SU-DHL-6 (cell line): Measurements from ENCODE around the gene ARHGAP26.

Source experiments
- H2AFZ ChIP-seq: fragments of 200-600 bp; sonication (generic); 2 replicates; pipeline ENCODE4 v1.6.1; 2014; ENCODE audit warnings: low read depth, mild to moderate bottlenecking, moderate library complexity, mixed read lengths, antibody characterized with exemption, low read length; ENCODE audit not compliant: severe bottlenecking
- H3F3A ChIP-seq: fragments of 200-600 bp; shearing (Covaris generic); 2 replicates; pipeline ENCODE4 v1.6.0; 2016; ENCODE audit warnings: antibody characterized with exemption, mild to moderate bottlenecking; ENCODE audit not compliant: insufficient read depth
- H3K27ac ChIP-seq: fragments of 200-600 bp; sonication (generic); 2 replicates; pipeline ENCODE4 v1.5.1; 2016; ENCODE audit warnings: low read depth, mild to moderate bottlenecking, low read length, moderate library complexity, mixed read lengths
- H3K27me3 ChIP-seq: fragments of 200-600 bp; sonication (generic), shearing (Covaris generic); 2 replicates; pipeline ENCODE4 v1.6.0; 2014; ENCODE audit warnings: mild to moderate bottlenecking, low read length
- H3K36me3 ChIP-seq: fragments of 200-600 bp; sonication (generic); 2 replicates; pipeline ENCODE4 v1.6.1; 2014; ENCODE audit warnings: mild to moderate bottlenecking, low read length, mixed read lengths
- H3K4me2 ChIP-seq: fragments of 300-600, 200-600 bp; shearing (Covaris generic), sonication (generic); 2 replicates; pipeline ENCODE4 v1.6.0; 2014; ENCODE audit warnings: low read length, low read depth, mild to moderate bottlenecking; ENCODE audit not compliant: poor library complexity, severe bottlenecking
- H3K4me3 ChIP-seq: fragments of 200-600 bp; sonication (generic); 2 replicates; pipeline ENCODE4 v1.5.1; 2014; ENCODE audit warnings: antibody characterized with exemption, low read length, mild to moderate bottlenecking, mixed read lengths; ENCODE audit not compliant: insufficient read depth, poor library complexity, severe bottlenecking
- H3K79me2 ChIP-seq: fragments of 200-600 bp; sonication (generic); 2 replicates; pipeline ENCODE4 v1.6.1; 2014; ENCODE audit warnings: mild to moderate bottlenecking, low read length, moderate library complexity; ENCODE audit not compliant: insufficient read depth
- H3K9ac ChIP-seq: fragments of 200-600 bp; sonication (generic); 2 replicates; pipeline ENCODE4 v1.7.0; 2014; ENCODE audit warnings: mild to moderate bottlenecking, low read length
- H3K9me2 ChIP-seq: fragments of 200-600 bp; sonication (generic); replicated peaks from 2 replicates; pipeline ENCODE4 v1.6.1; 2014; ENCODE audit warnings: low read length; ENCODE audit not compliant: insufficient read depth
- H3K9me3 ChIP-seq: fragments of 200-600 bp; sonication (generic); 2 replicates; pipeline ENCODE4 v1.6.1; 2014; ENCODE audit warnings: low read length, mixed read lengths; ENCODE audit not compliant: insufficient read depth
- H4K20me1 ChIP-seq: fragments of 200-600 bp; sonication (generic); 2 replicates; pipeline ENCODE4 v1.6.1; 2014; ENCODE audit warnings: low read depth, mild to moderate bottlenecking, antibody characterized with exemption, low read length, moderate library complexity, mixed read lengths
- EZH2phosphoT487 ChIP-seq: fragments of 200-600 bp; sonication (generic), shearing (Covaris generic); conservative IDR thresholded peaks from 2 replicates; pipeline ENCODE4 v1.6.1; 2018; ENCODE audit warnings: mild to moderate bottlenecking, antibody characterized with exemption, low read length, moderate library complexity, mixed read lengths
- TF ChIP-seq, protein P1 (sequence below): fragments of 200-600 bp; sonication (generic); IDR thresholded peaks from one replicate; pipeline ENCODE4 v1.5.1; 2017; ENCODE audit warnings: antibody characterized with exemption, mild to moderate bottlenecking, low read length, moderate library complexity; ENCODE audit not compliant: insufficient read depth, poor library complexity, severe bottlenecking

Gene ARHGAP26

GRCh38 chr5:142821034-142821732, 51.0 kb downstream of the ARHGAP26 start:
- TF ChIP-seq EZH2phosphoT487, result no peak
- TF ChIP-seq, protein P1, sequence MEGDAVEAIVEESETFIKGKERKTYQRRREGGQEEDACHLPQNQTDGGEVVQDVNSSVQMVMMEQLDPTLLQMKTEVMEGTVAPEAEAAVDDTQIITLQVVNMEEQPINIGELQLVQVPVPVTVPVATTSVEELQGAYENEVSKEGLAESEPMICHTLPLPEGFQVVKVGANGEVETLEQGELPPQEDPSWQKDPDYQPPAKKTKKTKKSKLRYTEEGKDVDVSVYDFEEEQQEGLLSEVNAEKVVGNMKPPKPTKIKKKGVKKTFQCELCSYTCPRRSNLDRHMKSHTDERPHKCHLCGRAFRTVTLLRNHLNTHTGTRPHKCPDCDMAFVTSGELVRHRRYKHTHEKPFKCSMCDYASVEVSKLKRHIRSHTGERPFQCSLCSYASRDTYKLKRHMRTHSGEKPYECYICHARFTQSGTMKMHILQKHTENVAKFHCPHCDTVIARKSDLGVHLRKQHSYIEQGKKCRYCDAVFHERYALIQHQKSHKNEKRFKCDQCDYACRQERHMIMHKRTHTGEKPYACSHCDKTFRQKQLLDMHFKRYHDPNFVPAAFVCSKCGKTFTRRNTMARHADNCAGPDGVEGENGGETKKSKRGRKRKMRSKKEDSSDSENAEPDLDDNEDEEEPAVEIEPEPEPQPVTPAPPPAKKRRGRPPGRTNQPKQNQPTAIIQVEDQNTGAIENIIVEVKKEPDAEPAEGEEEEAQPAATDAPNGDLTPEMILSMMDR, result no peak
- no peaks in the 10 kb centered on the region for H3K36me3 ChIP-seq
- H3K9me2 ChIP-seq, result no peaks in the 10 kb centered on the region
- H3K4me2 ChIP-seq, result no peak overlapping the region
- H3K4me3 ChIP-seq, result no peak overlapping the region
- H3K27me3 ChIP-seq, result no peaks in the 10 kb centered on the region
- H3K9ac ChIP-seq, result no peak overlapping the region
- H4K20me1 ChIP-seq, result no peaks in the 10 kb centered on the region
- H3K79me2 ChIP-seq, result no peaks in the 10 kb centered on the region
- no peak overlapping the region for H3K27ac ChIP-seq
- no peaks in the 10 kb centered on the region for H3K9me3 ChIP-seq
- no peaks in the 10 kb centered on the region for H3F3A ChIP-seq
- no peak overlapping the region for H2AFZ ChIP-seq

DNA sequence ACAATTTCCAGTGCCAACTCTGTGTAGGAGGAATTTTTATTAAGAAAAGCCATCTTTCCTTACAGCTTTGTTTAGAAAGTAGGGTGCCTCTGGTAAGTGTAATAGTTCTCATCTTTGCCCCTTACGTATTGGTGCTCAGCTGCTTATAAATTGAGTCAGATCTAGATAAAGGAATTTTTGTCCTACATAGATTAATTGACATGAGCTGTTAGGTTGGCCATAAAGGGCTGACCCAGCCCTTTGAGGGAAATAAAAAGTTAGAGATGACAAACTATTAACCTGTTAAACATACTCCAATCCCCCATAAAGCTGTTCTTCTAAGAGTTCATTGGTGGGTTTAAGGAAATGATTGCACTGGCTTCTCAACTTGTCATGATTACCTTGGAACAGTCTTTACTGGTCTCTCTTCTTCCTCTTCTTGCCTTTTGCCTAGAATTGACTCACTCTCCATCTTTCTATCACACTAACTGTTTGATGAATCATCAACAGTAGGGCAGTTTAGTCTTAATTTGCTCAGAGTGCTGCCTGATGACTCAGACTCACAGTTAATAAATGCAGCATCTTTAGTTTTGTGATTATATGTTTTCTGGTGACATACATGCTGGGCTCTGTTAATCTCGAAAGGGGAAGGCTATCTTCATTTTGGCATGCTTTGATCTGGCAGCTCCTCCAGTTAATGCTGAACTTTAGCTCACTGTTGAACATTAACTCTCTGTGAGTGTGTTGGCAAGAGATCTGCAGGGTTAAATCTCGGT, 51.7 kb downstream of the ARHGAP26 start:
- no peaks in the 10 kb centered on the region for H3F3A ChIP-seq
- H3K9ac ChIP-seq, result no peak overlapping the region
- no peak overlapping the region for H2AFZ ChIP-seq
- no peak overlapping the region for H3K4me2 ChIP-seq
- H3K36me3 ChIP-seq, result no peaks in the 10 kb centered on the region
- H3K9me2 ChIP-seq, result no peaks in the 10 kb centered on the region
- TF ChIP-seq EZH2phosphoT487, result no peak
- TF ChIP-seq, protein P1, result no peak
- H3K9me3 ChIP-seq, result no peaks in the 10 kb centered on the region
- H4K20me1 ChIP-seq, result no peaks in the 10 kb centered on the region
- H3K27ac ChIP-seq, result no peak overlapping the region
- no peaks in the 10 kb centered on the region for H3K79me2 ChIP-seq
- H3K27me3 ChIP-seq, result no peaks in the 10 kb centered on the region
- H3K4me3 ChIP-seq, result no peak overlapping the region

GRCh38 chr5:142823126-142823525, 52.9 kb downstream of the ARHGAP26 start:
- H3K9ac ChIP-seq, result no peak overlapping the region
- no peak overlapping the region for H2AFZ ChIP-seq
- no peak for TF ChIP-seq EZH2phosphoT487
- TF ChIP-seq, protein P1, result no peak
- H3F3A ChIP-seq, result no peaks in the 10 kb centered on the region
- no peak overlapping the region for H3K4me2 ChIP-seq
- H3K27me3 ChIP-seq, result no peaks in the 10 kb centered on the region
- H3K36me3 ChIP-seq, result no peaks in the 10 kb centered on the region
- no peaks in the 10 kb centered on the region for H3K9me2 ChIP-seq
- no peaks in the 10 kb centered on the region for H3K79me2 ChIP-seq
- no peaks in the 10 kb centered on the region for H3K9me3 ChIP-seq
- no peak overlapping the region for H3K4me3 ChIP-seq
- no peaks in the 10 kb centered on the region for H4K20me1 ChIP-seq
- no peak overlapping the region for H3K27ac ChIP-seq
